ENCODE results near the gene C14orf180.
A peak's percentile ranks its signal among the peaks of the same experiment; 100 is the strongest.

The C14orf180 gene

GRCh38 chr14:104579507-104579906, at the start of gene C14orf180:
TSS of gene C14orf180 (plus strand) at chr14:104579764. CDS start at chr14:104586431, 6,667 bp downstream.
- DNase-seq (ENCODE audit: low read depth), result no peak

DNA sequence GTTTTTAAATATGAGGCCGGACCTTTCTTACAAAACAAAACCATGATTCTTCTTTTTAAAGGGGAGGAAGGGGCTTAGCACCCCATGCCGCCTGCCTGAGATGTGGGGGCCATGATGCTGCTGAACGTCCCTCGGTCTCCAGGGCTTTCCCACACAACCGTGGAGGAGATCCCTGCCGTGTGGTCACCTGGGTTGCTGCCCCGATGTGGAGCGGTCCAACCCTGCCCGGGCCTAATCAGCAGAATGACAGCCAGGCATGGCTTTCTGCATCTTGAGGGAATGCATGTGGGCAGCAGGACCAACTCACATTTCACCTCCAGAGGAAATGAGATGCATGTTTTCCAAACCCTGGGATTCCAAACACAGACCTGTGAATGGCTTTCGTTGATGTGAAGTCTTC, 48.9 kb upstream of the C14orf180 start:
- no peak for DNase-seq (ENCODE audit: low read depth)

GRCh38 chr14:104531421-104532190, 48.0 kb upstream of the C14orf180 start:
- DNase-seq (ENCODE audit: low read depth), result no peak

- no peak for DNase-seq (ENCODE audit: low read depth)
Measured at GRCh38 chr14:104532191-104532555, 47.4 kb upstream of the C14orf180 start.

GRCh38 chr14:104534036-104534435, 45.5 kb upstream of the C14orf180 start:
- DNase-seq (ENCODE audit: low read depth), result no peak

DNA sequence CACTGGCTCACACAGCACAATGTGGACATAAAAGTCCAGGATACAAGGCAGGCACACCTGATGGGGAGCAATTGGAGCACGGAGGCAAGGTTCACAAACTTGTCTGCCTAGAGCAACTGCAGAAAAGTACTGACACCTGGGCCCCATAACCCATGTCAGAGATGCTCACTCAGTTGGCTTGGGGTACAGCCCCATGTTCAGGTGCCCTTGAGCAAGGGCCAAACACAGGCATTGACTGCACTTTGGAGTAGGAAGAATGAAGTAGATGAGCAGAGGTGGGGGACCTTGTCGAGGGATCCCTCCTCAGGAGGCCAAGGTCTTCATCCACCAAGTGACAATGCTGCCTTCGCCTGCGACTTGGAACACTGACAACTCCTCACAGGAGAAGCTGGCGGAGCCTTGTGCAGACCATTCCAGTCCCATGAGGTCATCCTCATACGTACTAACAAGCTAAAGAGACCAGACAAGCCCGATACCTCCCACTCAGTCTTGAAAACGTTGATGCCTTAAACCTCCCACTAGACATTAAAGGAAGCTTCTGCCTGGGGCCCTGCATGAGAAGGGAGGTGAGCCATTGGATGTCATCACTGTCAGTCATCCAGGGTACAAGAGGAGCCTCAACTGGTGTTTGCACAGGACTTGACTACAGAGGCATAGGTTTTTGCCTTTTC, 42.5 kb upstream of the C14orf180 start:
- peak; percentile 75 for DNase-seq (ENCODE audit: low read depth)

GRCh38 chr14:104537613-104537988, 42.0 kb upstream of the C14orf180 start:
- no peak for DNase-seq (ENCODE audit: low read depth)

DNA sequence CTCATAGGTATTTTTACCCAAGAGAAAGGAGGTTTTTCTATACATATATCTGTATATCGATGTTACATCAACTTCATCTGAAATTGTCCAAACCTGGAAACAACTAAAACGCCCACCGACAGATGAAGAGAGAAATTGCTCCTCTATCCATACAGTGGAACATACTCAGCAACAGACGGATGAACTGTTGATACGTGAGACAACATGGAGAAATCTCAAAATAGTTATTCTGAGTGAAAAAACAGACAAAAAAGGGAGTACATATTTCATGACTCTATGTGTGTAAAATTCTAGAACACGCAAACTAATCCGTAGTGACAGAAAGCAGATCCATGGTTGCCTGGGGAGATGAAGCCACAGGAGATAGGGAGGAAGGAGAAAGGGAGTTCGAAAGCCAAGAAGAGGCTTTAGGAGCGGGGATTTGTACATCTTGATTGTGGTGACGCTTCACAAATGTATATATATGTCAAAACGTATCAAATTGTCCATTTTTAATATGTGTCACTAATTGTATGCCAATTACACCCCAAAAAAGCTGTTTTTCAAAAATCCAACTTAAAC, 37.6 kb upstream of the C14orf180 start:
- DNase-seq (ENCODE audit: low read depth), result no peak

DNA sequence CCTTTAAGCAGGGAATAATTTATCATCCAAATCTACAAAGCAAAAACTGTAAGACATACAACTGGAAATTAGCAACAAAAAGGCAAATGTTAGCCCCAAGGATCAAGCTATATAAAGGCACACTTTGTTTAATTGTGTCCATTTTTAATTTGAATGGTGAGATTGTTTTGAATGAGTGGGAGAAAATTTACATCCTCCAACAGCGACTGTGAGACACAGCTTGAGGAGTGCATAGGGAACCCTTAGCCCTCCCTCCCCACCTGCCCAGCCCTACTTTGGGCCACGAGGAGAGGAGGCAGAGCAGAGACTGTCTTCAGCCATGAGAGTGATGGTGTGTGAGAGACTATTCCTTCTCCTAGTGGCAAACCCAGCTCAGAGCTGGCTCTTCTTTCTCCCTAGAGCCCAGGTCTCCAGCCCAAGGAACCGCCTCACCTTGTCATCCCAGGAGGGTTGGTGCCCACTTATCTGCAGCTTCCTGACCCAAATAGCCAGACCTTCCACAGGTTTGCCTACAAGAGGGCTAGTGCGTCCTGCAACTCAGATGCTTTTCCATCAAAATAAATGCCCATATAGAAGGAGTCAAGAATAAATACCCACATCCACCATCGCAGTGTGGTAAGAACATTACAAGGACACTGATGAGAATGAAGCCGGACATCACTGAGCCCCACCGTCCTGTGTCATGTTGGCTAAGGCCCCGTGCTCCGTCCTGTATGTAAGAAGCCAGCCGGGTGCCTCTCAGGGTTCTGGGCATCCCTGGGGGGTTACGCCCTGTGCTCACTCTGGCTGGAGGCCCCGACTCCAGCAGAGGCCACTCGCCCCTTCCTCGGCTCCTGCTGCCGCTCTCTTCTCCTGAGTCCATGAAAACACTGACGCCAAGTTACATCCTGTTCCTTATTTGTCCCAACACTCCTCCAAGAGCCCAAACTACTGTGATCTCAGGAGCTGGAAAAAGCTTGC, 36.4 kb upstream of the C14orf180 start:
- no peak for DNase-seq (ENCODE audit: low read depth)

DNA sequence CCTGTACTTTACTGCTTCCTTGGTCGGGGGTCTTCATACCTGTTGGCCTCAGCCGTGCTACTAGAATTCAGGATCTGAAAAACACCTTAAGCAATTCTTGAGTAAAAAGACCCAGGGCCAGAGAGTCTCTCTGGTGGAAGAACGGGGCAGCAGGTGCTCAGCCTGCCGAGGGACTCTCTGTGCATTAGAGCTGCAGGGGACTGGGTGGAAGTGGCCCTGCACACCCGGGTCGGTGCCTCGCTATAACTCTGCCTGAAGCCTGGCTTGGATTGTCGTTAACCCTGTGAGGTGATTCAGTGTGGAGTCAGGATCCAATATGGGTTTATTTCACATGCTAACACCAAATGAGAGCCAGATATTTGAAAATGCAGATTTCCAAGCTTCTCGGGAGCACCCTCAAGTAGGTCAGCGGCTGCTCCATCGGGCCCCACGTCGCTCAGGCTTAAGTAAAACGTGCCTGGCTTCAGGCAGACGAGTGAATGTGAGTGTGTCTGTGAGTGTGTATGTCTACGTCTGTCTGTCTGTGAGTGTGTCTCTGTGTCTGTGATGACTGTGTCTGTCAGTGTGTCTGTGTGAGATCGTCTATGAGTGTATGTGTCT, 35.1 kb upstream of the C14orf180 start:
- DNase-seq (ENCODE audit: low read depth), result no peak

DNA sequence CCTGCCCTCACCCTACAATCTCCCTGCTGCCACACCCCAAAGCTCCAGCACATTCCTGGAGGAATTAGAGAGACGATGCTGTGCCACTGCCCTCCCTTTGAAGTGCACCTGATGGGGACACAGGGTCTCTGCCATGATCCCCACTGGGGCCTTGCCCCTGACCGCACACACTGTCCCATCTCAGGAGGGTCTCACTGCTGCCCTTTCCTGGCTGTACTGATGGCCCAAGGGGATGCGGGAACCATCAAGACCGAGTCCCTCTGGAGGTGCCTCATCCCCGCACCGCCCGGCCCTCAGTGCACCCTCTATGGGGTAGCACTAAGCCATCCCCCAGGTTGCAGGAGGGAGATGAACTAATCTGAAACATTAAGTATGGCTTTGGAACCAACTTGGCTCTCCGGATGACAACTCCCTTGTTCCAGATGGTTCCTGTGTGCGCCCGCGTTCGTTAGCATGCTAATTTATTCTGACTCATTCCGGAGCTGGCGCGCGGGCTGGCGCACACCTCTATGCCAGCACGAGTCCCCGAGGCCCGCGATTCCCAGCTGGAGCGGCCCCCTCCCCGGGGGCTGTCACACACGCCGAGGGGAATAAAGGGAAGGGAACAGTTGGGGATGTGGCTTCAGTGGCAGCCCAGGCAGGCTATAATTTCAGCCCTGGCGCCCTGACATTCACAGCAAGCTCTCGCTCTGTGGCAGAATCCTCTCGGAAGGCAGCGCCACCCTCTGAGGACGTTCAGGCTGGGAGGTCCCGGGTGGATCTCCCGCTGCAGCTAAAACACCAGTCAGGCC, 34.2 kb upstream of the C14orf180 start:
- no peak for DNase-seq (ENCODE audit: low read depth)

DNA sequence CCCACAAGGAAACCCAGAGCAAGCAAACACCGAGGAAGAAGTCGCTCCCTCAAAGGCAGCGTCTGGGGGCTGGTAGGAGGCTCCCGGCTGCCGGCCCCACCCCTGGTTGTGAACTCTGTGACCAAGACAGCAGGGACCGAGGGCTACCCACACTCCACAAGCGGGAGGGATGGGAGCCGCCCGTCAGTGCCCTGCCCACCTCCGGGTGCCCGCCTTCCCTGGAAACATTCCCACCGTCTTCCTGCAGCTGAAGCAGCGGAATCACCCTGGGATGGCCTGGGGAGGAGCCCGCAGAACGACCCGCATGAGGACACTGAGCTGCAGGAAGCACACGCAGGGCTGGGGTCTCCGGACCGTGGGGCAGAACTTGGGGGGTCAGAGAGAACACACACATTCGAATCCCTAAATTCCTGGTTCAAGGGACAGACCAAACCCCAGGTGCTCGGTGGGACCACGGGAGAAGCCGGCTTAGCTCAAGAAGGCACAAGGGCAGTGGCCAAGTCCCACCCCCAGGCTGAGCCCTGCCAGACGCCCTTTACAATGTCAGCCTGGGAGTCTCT, 33.5 kb upstream of the C14orf180 start:
- no peak for DNase-seq (ENCODE audit: low read depth)

GRCh38 chr14:104546591-104547309, 32.8 kb upstream of the C14orf180 start:
- no peak for DNase-seq (ENCODE audit: low read depth)

DNA sequence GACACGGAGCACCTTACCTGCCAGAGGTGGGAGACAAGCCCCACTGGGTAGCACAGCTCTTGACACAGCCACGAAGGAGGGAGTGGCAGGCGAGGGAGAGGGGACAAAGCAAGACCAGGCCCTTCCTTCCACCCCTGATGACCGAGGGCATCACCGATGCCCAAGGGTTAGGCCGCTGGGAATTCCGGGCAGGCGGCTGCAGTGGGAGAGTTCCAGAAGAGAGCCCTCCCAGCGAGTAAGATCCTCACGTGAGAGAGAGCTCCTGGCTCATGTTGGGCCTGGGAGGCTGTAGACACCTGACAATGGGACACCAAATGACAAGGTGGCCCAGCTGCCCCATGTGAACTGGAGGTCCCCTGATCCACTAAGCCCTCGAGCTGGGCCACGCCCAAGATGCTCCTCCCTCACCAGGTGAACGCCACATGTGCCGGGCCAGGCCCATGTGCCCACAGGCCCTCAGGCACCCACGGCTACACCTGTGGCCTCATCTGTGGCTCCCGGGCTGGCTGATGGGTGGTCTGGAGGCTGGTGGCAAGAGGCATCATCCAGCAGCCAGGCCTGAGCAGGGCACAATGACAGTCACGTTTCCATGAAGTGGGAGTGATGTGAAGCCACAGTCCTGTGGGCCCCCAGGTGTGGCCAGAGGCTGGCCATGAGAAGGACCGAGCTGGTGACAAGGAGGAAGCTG, 32.1 kb upstream of the C14orf180 start:
- no peak for DNase-seq (ENCODE audit: low read depth)

GRCh38 chr14:104547998-104548700, 31.4 kb upstream of the C14orf180 start:
- DNase-seq (ENCODE audit: low read depth), result no peak

DNA sequence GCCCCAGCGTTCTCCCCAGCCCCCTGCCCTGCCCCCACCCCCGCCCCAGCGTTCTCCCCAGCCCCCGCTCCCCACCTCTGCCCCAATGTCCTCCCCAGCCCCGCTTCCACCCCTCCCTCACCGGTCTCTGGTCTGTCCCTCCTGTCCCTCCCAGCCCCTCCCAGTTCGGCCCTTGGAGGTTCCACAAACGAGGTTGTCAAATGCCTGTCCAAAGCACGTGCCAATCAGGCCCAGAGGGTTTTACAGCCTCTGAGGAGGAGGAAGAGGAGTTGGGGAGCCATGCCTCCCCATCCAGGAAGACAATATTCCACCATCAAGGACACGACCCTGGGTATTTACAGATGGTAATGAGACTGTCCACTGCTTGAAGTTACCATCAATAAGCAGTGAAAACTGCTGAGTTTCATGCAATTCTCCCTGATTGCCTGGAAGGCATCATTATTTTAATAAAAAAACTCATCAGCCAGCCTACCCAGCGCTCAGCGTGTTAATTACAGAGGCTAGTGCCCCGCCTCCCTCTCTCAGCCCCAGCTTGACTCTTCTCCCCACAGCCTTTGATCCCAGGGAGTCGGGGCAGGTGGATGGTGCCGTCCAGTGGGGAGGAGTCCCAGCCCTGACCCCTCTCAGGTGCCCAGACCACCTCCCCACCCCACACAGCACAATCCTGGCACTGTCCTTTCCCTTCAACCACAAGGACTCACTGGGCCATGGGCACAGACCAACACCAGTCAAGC, 30.6 kb upstream of the C14orf180 start:
- DNase-seq (ENCODE audit: low read depth), result no peak

- DNase-seq (ENCODE audit: low read depth), result no peak
Measured at GRCh38 chr14:104549536-104550339, 29.8 kb upstream of the C14orf180 start.
